CD4-positive, alpha-beta T cell (primary cell): ENCODE results near the gene BTBD9. TPM values are rescaled to one million over a fixed set of nuclear protein-coding genes. Genes with fewer than 3 reads are reported as not detected.

Experiments
- ATAC-seq: fragments of 200-7000 bp; cut with Tn5 transposase; one replicate; pipeline ENCODE4 v1.10.0; 2022; ENCODE audit warnings: mild to moderate bottlenecking; ENCODE audit not compliant: poor library complexity
- CTCF ChIA-PET: fragments of 350-600 bp; sonication (Branson Sonifier 250); formaldehyde crosslinking; loops from one replicate; lab custom pipeline; 2021; ENCODE audit warnings: antibody characterized with exemption, inconsistent platforms; lab: Charles Lee
- POLR2A ChIA-PET: fragments of 350-600 bp; sonication (Branson Sonifier 250); formaldehyde crosslinking; loops from one replicate; lab custom pipeline; 2021; ENCODE audit warnings: antibody characterized with exemption, inconsistent platforms; lab: Charles Lee
- DNase-seq, 14 experiments: peaks; one replicate each; pipeline ENCODE4 v3.0.0-alpha.2; 2013 to 2020; ENCODE audit warnings: mixed read lengths in 2 of 14
- H3K27ac ChIP-seq, 2 donors: one replicate each; pipeline versions ENCODE4 v1.5.1 to v1.7.0; 2013; ENCODE audit warnings: low read length in 2 of 2, low read depth in 1 of 2, mild to moderate bottlenecking in 1 of 2
- H3K27me3 ChIP-seq, 2 experiments: 1 replicate in 1 of 2; 2 replicates in 1 of 2; pipeline versions ENCODE4 v1.6.1 to v1.7.0; 2013; ENCODE audit warnings: low read length in 2 of 2, control low read depth in 1 of 2, mild to moderate bottlenecking in 1 of 2, moderate library complexity in 1 of 2; ENCODE audit not compliant: insufficient read depth in 2 of 2, control insufficient read depth in 1 of 2
- H3K36me3 ChIP-seq: one replicate; pipeline ENCODE4 v1.6.1; 2013; ENCODE audit warnings: low read length, control low read depth; ENCODE audit not compliant: insufficient read depth
- H3K4me1 ChIP-seq: one replicate; pipeline ENCODE4 v1.6.1; 2013; ENCODE audit warnings: low read length, control low read depth; ENCODE audit not compliant: insufficient read depth
- H3K4me3 ChIP-seq: one replicate; pipeline ENCODE4 v1.5.1; 2013; ENCODE audit warnings: mild to moderate bottlenecking, low read length, moderate library complexity
- H3K9me3 ChIP-seq, 2 experiments: 1 replicate in 1 of 2; 2 replicates in 1 of 2; pipeline versions ENCODE4 v1.6.1 to v1.7.0; 2013; ENCODE audit warnings: low read length in 2 of 2, mild to moderate bottlenecking in 2 of 2, control low read depth in 1 of 2, moderate library complexity in 1 of 2; ENCODE audit not compliant: control insufficient read depth in 1 of 2, insufficient read depth in 1 of 2
- H3K27ac Mint-ChIP-seq: one replicate; pipeline ENCODE4 v1.8.0; 2020; ENCODE audit warnings: mixed read lengths
- H3K27me3 Mint-ChIP-seq: one replicate; pipeline ENCODE4 v1.8.0; 2021; ENCODE audit warnings: mixed read lengths
- H3K36me3 Mint-ChIP-seq: one replicate; pipeline ENCODE4 v1.8.0; 2021; ENCODE audit warnings: low read depth, mixed read lengths
- H3K4me1 Mint-ChIP-seq: one replicate; pipeline ENCODE4 v1.8.0; 2021; ENCODE audit warnings: low read depth, mixed read lengths
- H3K4me3 Mint-ChIP-seq: one replicate; pipeline ENCODE4 v1.8.0; 2020; ENCODE audit warnings: mild to moderate bottlenecking, mixed read lengths
- H3K9me3 Mint-ChIP-seq: one replicate; pipeline ENCODE4 v1.8.0; 2020; ENCODE audit warnings: mixed read lengths
- CTCF ChIP-seq: fragments of 200-600 bp; IDR thresholded peaks from one replicate; pipeline ENCODE4 v1.8.0; 2022; ENCODE audit warnings: antibody characterized with exemption, mild to moderate bottlenecking
- intact Hi-C, 2 experiments: fragments of 100-400 bp; cut with DNase I in 1 of 2; cut with micrococcal nuclease in 1 of 2; formaldehyde crosslinking; loops; one replicate each; pipeline versions ENCODE4 v1.15.1 to v1.9.0; 2023 to 2025; cut with DNase I, micrococcal nuclease
- total RNA-seq, 174 experiments: library from RNA in 2 of 174; stranded (reverse) in 2 of 174; gene quantifications; one replicate each; pipeline ENCODE4 v1.2.3 and lab custom pipeline; 2021 to 2026

BTBD9 gene
- total RNA-seq, 2 experiments from 2014 or later: 58.7 to 59.3 TPM

GRCh38 chr6:38194282-38194572 lies 445.5 kb downstream of the BTBD9 start:
- no peak overlapping the region for H3K27ac ChIP-seq
- DNase-seq (no peak), ATAC-seq (no peak)
- Mint-ChIP-seq H3K4me1 (no peaks in the 10 kb centered on the region), H3K36me3 (peaks cover 26% of the 10 kb centered on the region), H3K27ac (no peak overlapping the region), H3K4me3 (no peak overlapping the region), H3K9me3 (no peaks in the 10 kb centered on the region), H3K27me3 (no peaks in the 10 kb centered on the region)
- no peak for TF ChIP-seq CTCF
- no peak overlapping the region for H3K4me3 ChIP-seq
- ChIA-PET POLR2A (no interaction called here), CTCF (no interaction called here)
- no peaks in the 10 kb centered on the region for H3K36me3 ChIP-seq
- H3K9me3 ChIP-seq: no peaks in the 10 kb centered on the region
- intact Hi-C loops: no loop called here
- H3K4me1 ChIP-seq: no peaks in the 10 kb centered on the region
- H3K27me3 ChIP-seq: no peaks in the 10 kb centered on the region

- no peaks in the 10 kb centered on the region for H3K4me1 Mint-ChIP-seq
- no peaks in the 10 kb centered on the region for H3K27me3 ChIP-seq
- H3K9me3 Mint-ChIP-seq: no peaks in the 10 kb centered on the region
- no peak for TF ChIP-seq CTCF
- no peak overlapping the region for H3K4me3 ChIP-seq
- H3K27me3 Mint-ChIP-seq: no peaks in the 10 kb centered on the region
- H3K4me3 Mint-ChIP-seq: no peak overlapping the region
- H3K4me1 ChIP-seq: no peaks in the 10 kb centered on the region
- intact Hi-C loops: no loop called here
- DNase-seq (no peak), ATAC-seq (no peak)
- CTCF ChIA-PET: no interaction called here
- POLR2A ChIA-PET: no interaction called here
- H3K36me3 ChIP-seq: peaks cover 3% of the 10 kb centered on the region
- H3K27ac Mint-ChIP-seq: no peak overlapping the region
- peaks cover 31% of the 10 kb centered on the region for H3K36me3 Mint-ChIP-seq
- no peak overlapping the region for H3K27ac ChIP-seq
- H3K9me3 ChIP-seq: no peaks in the 10 kb centered on the region
Measured at GRCh38 chr6:38193481-38194281, 446.0 kb downstream of the BTBD9 start.

- Histone ChIP-seq H3K36me3 (peaks cover 3% of the 10 kb centered on the region), H3K4me3 (no peak overlapping the region), H3K27me3 (no peaks in the 10 kb centered on the region), H3K9me3 (no peaks in the 10 kb centered on the region), H3K4me1 (no peaks in the 10 kb centered on the region), H3K27ac (no peak overlapping the region)
- no peak overlapping the region for H3K27ac Mint-ChIP-seq
- H3K27me3 Mint-ChIP-seq: no peaks in the 10 kb centered on the region
- DNase-seq (no peak), ATAC-seq (no peak)
- no peaks in the 10 kb centered on the region for H3K9me3 Mint-ChIP-seq
- TF ChIP-seq CTCF: no peak
- H3K4me1 Mint-ChIP-seq: no peaks in the 10 kb centered on the region
- peaks cover 35% of the 10 kb centered on the region for H3K36me3 Mint-ChIP-seq
- ChIA-PET CTCF (no interaction called here), POLR2A (no interaction called here)
- no peak overlapping the region for H3K4me3 Mint-ChIP-seq
- intact Hi-C loops: no loop called here
Measured at GRCh38 chr6:38193051-38193450, 446.7 kb downstream of the BTBD9 start.
